Keratinocyte (primary cell): ENCODE results near the gene KCNG1. TPM values are rescaled to one million over a fixed set of nuclear protein-coding genes. Genes with fewer than 3 reads are reported as not detected.

Experiments
- DNase-seq: peaks from one replicate; pipeline ENCODE4 v3.0.0-alpha.2; 2011; ENCODE audit warnings: low read depth, missing footprints, low spot score
- FAIRE-seq: peaks from 2 replicates; lab custom pipeline; 2011; peaks lifted over from hg19 to GRCh38; lab: Jason Lieb, UNC
- H2AFZ ChIP-seq: 2 replicates; pipeline ENCODE4 v1.6.0; 2012; ENCODE audit warnings: low read length, control low read depth, inconsistent platforms; ENCODE audit not compliant: control insufficient read depth
- H3K27ac ChIP-seq: 2 replicates; pipeline ENCODE4 v1.5.1; 2011; ENCODE audit warnings: low read length; ENCODE audit not compliant: control insufficient read depth, insufficient read depth
- H3K27me3 ChIP-seq: 3 replicates; pipeline ENCODE4 v1.6.0; 2011; ENCODE audit warnings: low read length; ENCODE audit not compliant: control insufficient read depth, insufficient read depth; ENCODE audit errors: extremely low read depth
- H3K36me3 ChIP-seq, 2 experiments: 2 replicates in 1 of 2; 3 replicates in 1 of 2; pipeline ENCODE4 v1.5.1; 2011; ENCODE audit warnings: low read length in 2 of 2, mild to moderate bottlenecking in 1 of 2; ENCODE audit not compliant: control insufficient read depth in 2 of 2, insufficient read depth in 2 of 2; ENCODE audit errors: extremely low read depth in 1 of 2
- H3K4me1 ChIP-seq: 3 replicates; pipeline ENCODE4 v1.5.1; 2011; ENCODE audit warnings: low read length; ENCODE audit not compliant: control insufficient read depth, insufficient read depth; ENCODE audit errors: extremely low read depth
- H3K4me2 ChIP-seq: 3 replicates; pipeline ENCODE4 v1.6.0; 2011; ENCODE audit warnings: low read depth, low read length; ENCODE audit not compliant: control insufficient read depth, insufficient read depth; ENCODE audit errors: extremely low read depth
- H3K4me3 ChIP-seq, 3 experiments: fragments of 200-600 bp in 1 of 3; sonication (generic) in 1 of 3; 2 replicates in 2 of 3; 3 replicates in 1 of 3; pipeline ENCODE4 v1.5.1; 2011 to 2016; ENCODE audit warnings: low read length in 3 of 3, mild to moderate bottlenecking in 3 of 3, control low read depth in 2 of 3, inconsistent platforms in 1 of 3, low read depth in 1 of 3, mixed read lengths in 1 of 3, mixed run types in 1 of 3, moderate library complexity in 1 of 3; ENCODE audit not compliant: control insufficient read depth in 2 of 3, insufficient read depth in 2 of 3; ENCODE audit errors: extremely low read depth in 1 of 3
- H3K79me2 ChIP-seq: 2 replicates; pipeline ENCODE4 v1.6.0; 2012; ENCODE audit warnings: low read length; ENCODE audit not compliant: control insufficient read depth, insufficient read depth
- H3K9ac ChIP-seq: 3 replicates; pipeline ENCODE4 v1.6.0; 2011; ENCODE audit warnings: low read length; ENCODE audit not compliant: control insufficient read depth, insufficient read depth; ENCODE audit errors: extremely low read depth
- H3K9me1 ChIP-seq: 3 replicates; pipeline ENCODE4 v1.6.0; 2011; ENCODE audit warnings: low read length; ENCODE audit not compliant: control insufficient read depth, insufficient read depth; ENCODE audit errors: extremely low read depth
- H3K9me3 ChIP-seq: 2 replicates; pipeline ENCODE4 v1.5.1; 2012; ENCODE audit warnings: low read depth, low read length; ENCODE audit not compliant: control insufficient read depth
- H4K20me1 ChIP-seq: 3 replicates; pipeline ENCODE4 v1.6.0; 2011; ENCODE audit warnings: low read length; ENCODE audit not compliant: control insufficient read depth, insufficient read depth; ENCODE audit errors: extremely low read depth
- CTCF ChIP-seq, 3 experiments: IDR thresholded peaks in 1 of 3; conservative IDR thresholded peaks in 1 of 3; optimal IDR thresholded peaks in 1 of 3; 2 replicates in 2 of 3; 3 replicates in 1 of 3; pipeline versions ENCODE3 to v1.5.1; 2011; ENCODE audit warnings: low read length in 3 of 3, mild to moderate bottlenecking in 3 of 3, moderate library complexity in 2 of 3, control low read depth in 1 of 3, inconsistent platforms in 1 of 3; ENCODE audit not compliant: insufficient read depth in 2 of 3; ENCODE audit errors: extremely low read depth in 1 of 3
- EZH2 ChIP-seq: IDR thresholded peaks from one replicate; pipeline ENCODE4 v1.6.1; 2012; ENCODE audit warnings: inconsistent platforms, mild to moderate bottlenecking, low read length, moderate library complexity
- dilution Hi-C: fragments of 300-500 bp; cut with MboI; formaldehyde crosslinking; loops from one replicate; pipeline ENCODE4 v1.7.0; 2020; ENCODE audit warnings: low sequenced_read_pairs; ENCODE audit not compliant: extremely low pct_ligation_motif_present
- polyA plus RNA-seq, 5 experiments: library from polyadenylated mRNA; depleted of rRNA in 3 of 5; stranded (reverse) in 3 of 5; stranded (forward) in 1 of 5; unstranded in 1 of 5; fragments of >200 nt; gene quantifications; 1 replicate in 1 of 5; 2 replicates in 3 of 5; 3 replicates in 1 of 5; pipeline versions ENCODE4 v1.2.1 to v1.2.3, GENCODE V29; 2011 to 2012; ENCODE audit warnings: missing spikeins in 2 of 5, low read depth in 1 of 5, low replicate concordance in 1 of 5

Gene KCNG1
- polyA plus RNA-seq, 1 donor (not counting 4 experiments of a cell fraction or from before 2014, with no cell fraction given) = 2.5 TPM

GRCh38 chr20:51010932-51011331 is 12.0 kb downstream of the KCNG1 start:
- no peaks in the 10 kb centered on the region for H3K27me3 ChIP-seq
- FAIRE-seq = no peak
- no peaks in the 10 kb centered on the region for H3K4me1 ChIP-seq
- H3K4me2 ChIP-seq = no peak overlapping the region
- H3K36me3 ChIP-seq = no peaks in the 10 kb centered on the region
- H4K20me1 ChIP-seq = peaks cover 3% of the 10 kb centered on the region
- TF ChIP-seq CTCF (optimal IDR thresholded peaks at IDR 0.05 in 1 of 3, IDR thresholded peaks at IDR 0.05 in 1 of 3, conservative IDR thresholded peaks at IDR 0.05 in 1 of 3; ENCODE audit: extremely low read depth in 1 of 3, insufficient read depth in 2 of 3, low read length in 3 of 3) (no peak), EZH2 (no peak)
- no peaks in the 10 kb centered on the region for H3K9me1 ChIP-seq
- no peaks in the 10 kb centered on the region for H3K9me3 ChIP-seq
- dilution Hi-C loops = no loop called here
- DNase-seq = no peak
- no peaks in the 10 kb centered on the region for H3K79me2 ChIP-seq
- no peak overlapping the region for H3K9ac ChIP-seq
- no peak overlapping the region for H3K4me3 ChIP-seq
- H2AFZ ChIP-seq = no peak overlapping the region
- H3K27ac ChIP-seq = no peak overlapping the region

GRCh38 chr20:51010043-51010365 is 12.9 kb downstream of the KCNG1 start:
- Histone ChIP-seq H3K79me2 (no peaks in the 10 kb centered on the region), H3K36me3 (no peaks in the 10 kb centered on the region), H3K4me2 (no peak overlapping the region), H3K9me3 (no peaks in the 10 kb centered on the region), H3K9me1 (no peaks in the 10 kb centered on the region), H3K27ac (no peak overlapping the region), H4K20me1 (peaks cover 3% of the 10 kb centered on the region), H3K4me3 (no peak overlapping the region), H3K9ac (no peak overlapping the region), H2AFZ (no peak overlapping the region), H3K27me3 (no peaks in the 10 kb centered on the region), H3K4me1 (no peaks in the 10 kb centered on the region)
- DNase-seq (no peak), FAIRE-seq (no peak)
- TF ChIP-seq CTCF (optimal IDR thresholded peaks at IDR 0.05 in 1 of 3, IDR thresholded peaks at IDR 0.05 in 1 of 3, conservative IDR thresholded peaks at IDR 0.05 in 1 of 3; ENCODE audit: extremely low read depth in 1 of 3, insufficient read depth in 2 of 3, low read length in 3 of 3) (no peak), EZH2 (no peak)
- dilution Hi-C loops = no loop called here
